Neural cell (in vitro differentiated cells): ENCODE results near the gene ARSK. TPM values are rescaled to one million over a fixed set of nuclear protein-coding genes. Genes with fewer than 3 reads are reported as not detected.

ENCODE experiments used
- H2AFZ ChIP-seq: fragments of 200-600, 300-800 bp; sonication (generic), shearing (Covaris generic); 2 replicates; pipeline ENCODE4 v1.6.0; 2014; ENCODE audit warnings: low read depth, mild to moderate bottlenecking, antibody characterized with exemption, low read length, moderate library complexity
- H3F3A ChIP-seq: fragments of 200-600 bp; shearing (Covaris generic); 2 replicates; pipeline ENCODE4 v1.6.1; 2016; ENCODE audit warnings: mild to moderate bottlenecking, moderate library complexity, mixed read lengths, antibody characterized with exemption, low read length; ENCODE audit not compliant: insufficient read depth, poor library complexity, severe bottlenecking
- H3K27ac ChIP-seq: fragments of 200-600, 300-800 bp; sonication (generic), shearing (Covaris generic); 2 replicates; pipeline ENCODE4 v1.5.1; 2014; ENCODE audit warnings: mild to moderate bottlenecking, low read length, moderate library complexity
- H3K27me3 ChIP-seq: fragments of 300-800, 200-600 bp; sonication (generic), shearing (Covaris generic); 2 replicates; pipeline ENCODE4 v1.6.0; 2014; ENCODE audit warnings: mild to moderate bottlenecking, low read depth, low read length, moderate library complexity; ENCODE audit not compliant: insufficient read depth
- H3K36me3 ChIP-seq: fragments of 300-800, 200-600 bp; sonication (generic), shearing (Covaris generic); 2 replicates; pipeline ENCODE4 v1.5.1; 2014; ENCODE audit warnings: mild to moderate bottlenecking, antibody characterized with exemption, low read length, moderate library complexity; ENCODE audit not compliant: insufficient read depth
- H3K4me2 ChIP-seq: fragments of 300-800, 200-600 bp; sonication (generic), shearing (Covaris generic); 2 replicates; pipeline ENCODE4 v1.6.0; 2014; ENCODE audit warnings: mild to moderate bottlenecking, low read length
- H3K4me3 ChIP-seq: fragments of 300-800, 200-600 bp; sonication (generic), shearing (Covaris generic); 2 replicates; pipeline ENCODE4 v1.5.1; 2014; ENCODE audit warnings: mild to moderate bottlenecking, low read length, moderate library complexity
- H3K79me2 ChIP-seq: fragments of 200-600 bp; shearing (Covaris generic); replicated peaks from 2 replicates; pipeline ENCODE4 v1.6.0; 2014; ENCODE audit warnings: mild to moderate bottlenecking, low read length, moderate library complexity; ENCODE audit not compliant: insufficient read depth
- H3K9ac ChIP-seq: fragments of 300-800, 200-600 bp; sonication (generic), shearing (Covaris generic); 2 replicates; pipeline ENCODE4 v1.6.1; 2016; ENCODE audit warnings: mild to moderate bottlenecking, low read length, mixed read lengths
- H3K9me2 ChIP-seq: fragments of 200-600 bp; shearing (Covaris generic); 2 replicates; pipeline ENCODE4 v1.6.1; 2016; ENCODE audit warnings: mild to moderate bottlenecking, low read length, mixed read lengths; ENCODE audit not compliant: insufficient read depth
- H3K9me3 ChIP-seq: fragments of 200-600, 300-800 bp; sonication (generic), shearing (Covaris generic); 2 replicates; pipeline ENCODE4 v1.6.1; 2016; ENCODE audit warnings: mild to moderate bottlenecking, mixed run types, low read length, moderate library complexity, mixed read lengths
- H4K20me1 ChIP-seq: fragments of 200-600 bp; shearing (Covaris generic); 2 replicates; pipeline ENCODE4 v1.6.1; 2016; ENCODE audit warnings: mild to moderate bottlenecking, mixed run types; ENCODE audit not compliant: insufficient read depth
- EP300 ChIP-seq: fragments of 450-650 bp; conservative IDR thresholded peaks from 2 replicates; pipeline ENCODE4 v1.6.1; 2014; ENCODE audit warnings: antibody characterized with exemption, mild to moderate bottlenecking, moderate library complexity; ENCODE audit not compliant: poor library complexity, severe bottlenecking
- EZH2 ChIP-seq: fragments of 200-600, 300-800 bp; shearing (Covaris generic), sonication (generic); IDR thresholded peaks from 2 replicates; pipeline ENCODE4 v1.6.1; 2014; ENCODE audit warnings: antibody characterized with exemption, low read length, borderline replicate concordance, mild to moderate bottlenecking; ENCODE audit not compliant: insufficient read depth, poor library complexity, severe bottlenecking
- MXI1 ChIP-seq: fragments of 450-650 bp; conservative IDR thresholded peaks from 2 replicates; pipeline ENCODE4 v1.6.1; 2014; ENCODE audit warnings: antibody characterized with exemption, mild to moderate bottlenecking; ENCODE audit not compliant: poor library complexity, severe bottlenecking
- POLR2AphosphoS5 ChIP-seq: IDR thresholded peaks from 2 replicates; pipeline ENCODE4 v1.6.1; 2012
- RAD21 ChIP-seq: fragments of 450-650 bp; conservative IDR thresholded peaks from 2 replicates; pipeline ENCODE4 v1.6.1; 2014; ENCODE audit warnings: antibody characterized with exemption, mild to moderate bottlenecking, moderate library complexity
- REST ChIP-seq: IDR thresholded peaks from 2 replicates; pipeline ENCODE4 v1.6.1; 2012; ENCODE audit warnings: borderline replicate concordance
- SMC3 ChIP-seq: fragments of 450-650 bp; conservative IDR thresholded peaks from 2 replicates; pipeline ENCODE4 v1.6.1; 2014; ENCODE audit warnings: antibody characterized with exemption, mild to moderate bottlenecking, moderate library complexity; ENCODE audit not compliant: poor library complexity
- TAF1 ChIP-seq: IDR thresholded peaks from 2 replicates; pipeline ENCODE4 v1.6.1; 2012; ENCODE audit warnings: low read depth
- polyA plus RNA-seq: library from polyadenylated mRNA; depleted of rRNA; stranded (reverse); fragments of >200 nt; gene quantifications from 2 replicates; pipeline ENCODE4 v1.2.3, GENCODE V29; 2014
- TF ChIP-seq, protein P1 (sequence below): fragments of 450-650 bp; IDR thresholded peaks from 2 replicates; pipeline ENCODE4 v1.5.1; 2014; ENCODE audit warnings: antibody characterized with exemption, mild to moderate bottlenecking, moderate library complexity; ENCODE audit not compliant: poor library complexity, severe bottlenecking

Gene ARSK
- polyA plus RNA-seq, 1 donor from 2014 or later = 2.8 TPM

DNA sequence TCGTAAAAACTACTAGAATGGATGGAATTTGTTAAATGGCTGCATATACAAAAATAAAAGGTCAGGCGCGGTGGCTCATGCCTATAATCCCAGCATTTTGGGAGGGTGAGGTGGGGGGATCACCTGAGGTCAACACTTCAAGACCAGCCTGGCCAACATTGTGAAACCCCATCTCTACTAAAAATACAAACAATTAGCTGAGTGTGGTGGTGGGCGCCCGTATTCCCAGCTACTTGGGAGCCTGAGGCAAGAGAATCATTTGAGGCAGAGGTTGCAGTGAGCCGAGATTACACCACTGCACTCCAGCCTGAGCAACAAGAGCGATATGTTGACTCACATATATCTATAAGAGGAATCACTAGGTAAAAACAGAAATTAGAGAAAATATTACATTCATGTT lies 55.6 kb downstream of the ARSK start:
- TF ChIP-seq, protein P1, sequence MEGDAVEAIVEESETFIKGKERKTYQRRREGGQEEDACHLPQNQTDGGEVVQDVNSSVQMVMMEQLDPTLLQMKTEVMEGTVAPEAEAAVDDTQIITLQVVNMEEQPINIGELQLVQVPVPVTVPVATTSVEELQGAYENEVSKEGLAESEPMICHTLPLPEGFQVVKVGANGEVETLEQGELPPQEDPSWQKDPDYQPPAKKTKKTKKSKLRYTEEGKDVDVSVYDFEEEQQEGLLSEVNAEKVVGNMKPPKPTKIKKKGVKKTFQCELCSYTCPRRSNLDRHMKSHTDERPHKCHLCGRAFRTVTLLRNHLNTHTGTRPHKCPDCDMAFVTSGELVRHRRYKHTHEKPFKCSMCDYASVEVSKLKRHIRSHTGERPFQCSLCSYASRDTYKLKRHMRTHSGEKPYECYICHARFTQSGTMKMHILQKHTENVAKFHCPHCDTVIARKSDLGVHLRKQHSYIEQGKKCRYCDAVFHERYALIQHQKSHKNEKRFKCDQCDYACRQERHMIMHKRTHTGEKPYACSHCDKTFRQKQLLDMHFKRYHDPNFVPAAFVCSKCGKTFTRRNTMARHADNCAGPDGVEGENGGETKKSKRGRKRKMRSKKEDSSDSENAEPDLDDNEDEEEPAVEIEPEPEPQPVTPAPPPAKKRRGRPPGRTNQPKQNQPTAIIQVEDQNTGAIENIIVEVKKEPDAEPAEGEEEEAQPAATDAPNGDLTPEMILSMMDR = no peak
- no peak for TF ChIP-seq POLR2AphosphoS5
- no peak for TF ChIP-seq RAD21
- no peak for TF ChIP-seq REST
- TF ChIP-seq MXI1 = no peak
- no peak for TF ChIP-seq SMC3
- H3K9me3 ChIP-seq = no peaks in the 10 kb centered on the region

DNA sequence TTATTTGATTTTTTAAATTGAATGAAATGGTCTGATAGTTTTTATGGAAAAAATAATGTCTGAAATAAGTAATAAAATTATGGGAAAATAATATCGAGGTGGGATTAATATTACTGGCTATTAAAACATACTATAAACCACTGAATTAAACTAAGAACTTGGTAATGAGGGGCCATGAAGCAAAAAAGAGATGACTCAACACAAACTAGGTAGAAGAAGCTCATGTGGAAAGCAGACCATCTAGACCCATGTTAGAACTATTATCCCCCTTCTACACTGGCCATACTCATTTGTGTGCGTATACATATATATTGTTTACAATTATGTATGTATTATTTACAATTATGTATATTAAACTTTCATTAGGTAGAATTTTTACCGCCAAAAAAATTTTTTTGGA lies 56.5 kb downstream of the ARSK start:
- no peak overlapping the region for H3K9ac ChIP-seq
- no peak overlapping the region for H3K27ac ChIP-seq
- no peaks in the 10 kb centered on the region for H3K27me3 ChIP-seq
- no peak overlapping the region for H2AFZ ChIP-seq
- no peaks in the 10 kb centered on the region for H3K79me2 ChIP-seq
- no peaks in the 10 kb centered on the region for H4K20me1 ChIP-seq
- TF ChIP-seq EZH2 = no peak
- TF ChIP-seq POLR2AphosphoS5 = no peak
- no peak for TF ChIP-seq SMC3
- no peaks in the 10 kb centered on the region for H3K9me2 ChIP-seq
- no peak overlapping the region for H3K4me2 ChIP-seq
- H3F3A ChIP-seq = no peaks in the 10 kb centered on the region
- H3K36me3 ChIP-seq = no peaks in the 10 kb centered on the region
- H3K9me3 ChIP-seq = no peaks in the 10 kb centered on the region
- no peak overlapping the region for H3K4me3 ChIP-seq

More for the DNA sequence above, 55.6 kb downstream of the ARSK start:
- Histone ChIP-seq H3K27me3 (no peaks in the 10 kb centered on the region), H3F3A (no peaks in the 10 kb centered on the region), H4K20me1 (no peaks in the 10 kb centered on the region), H3K4me2 (no peak overlapping the region), H3K9me2 (no peaks in the 10 kb centered on the region), H3K27ac (no peak overlapping the region), H3K4me3 (no peak overlapping the region), H2AFZ (no peak overlapping the region), H3K9ac (no peak overlapping the region), H3K36me3 (no peaks in the 10 kb centered on the region), H3K79me2 (no peaks in the 10 kb centered on the region)

- Histone ChIP-seq H2AFZ (no peak overlapping the region), H3K79me2 (no peaks in the 10 kb centered on the region), H3K9me2 (no peaks in the 10 kb centered on the region), H3K27me3 (peaks cover 10% of the 10 kb centered on the region), H3K9me3 (no peaks in the 10 kb centered on the region), H3F3A (no peaks in the 10 kb centered on the region), H4K20me1 (no peaks in the 10 kb centered on the region), H3K4me3 (no peak overlapping the region), H3K36me3 (no peaks in the 10 kb centered on the region), H3K9ac (no peak overlapping the region), H3K4me2 (no peak overlapping the region), H3K27ac (no peak overlapping the region)
- no peak for TF ChIP-seq POLR2AphosphoS5
- no peak for TF ChIP-seq EZH2
- no peak for TF ChIP-seq MXI1
- no peak for TF ChIP-seq REST
- TF ChIP-seq, protein P1 = no peak
- TF ChIP-seq RAD21 = no peak
- TF ChIP-seq EP300 = no peak
- TF ChIP-seq SMC3 = no peak
- TF ChIP-seq TAF1 = no peak
These were observed 58.6 kb downstream of the ARSK start for GRCh38 chr5:95613514-95613913.
